Stimulated activated CD4-positive, alpha-beta T cell treated with anti-CD3 and anti-CD28 coated beads, Interleukin-4, amount 100 ng/mL, for 24 hours (primary cell): ENCODE measurements around the gene RAB4A.
"Not testable (repeated sequence)": the region's sequence is repeated elsewhere in the genome, so short reads cannot be mapped to it uniquely, and the experiment has no call there.

Source experiments
- DNase-seq: peaks from one replicate; pipeline ENCODE4 v3.0.0-alpha.2; 2020

The RAB4A gene

DNA sequence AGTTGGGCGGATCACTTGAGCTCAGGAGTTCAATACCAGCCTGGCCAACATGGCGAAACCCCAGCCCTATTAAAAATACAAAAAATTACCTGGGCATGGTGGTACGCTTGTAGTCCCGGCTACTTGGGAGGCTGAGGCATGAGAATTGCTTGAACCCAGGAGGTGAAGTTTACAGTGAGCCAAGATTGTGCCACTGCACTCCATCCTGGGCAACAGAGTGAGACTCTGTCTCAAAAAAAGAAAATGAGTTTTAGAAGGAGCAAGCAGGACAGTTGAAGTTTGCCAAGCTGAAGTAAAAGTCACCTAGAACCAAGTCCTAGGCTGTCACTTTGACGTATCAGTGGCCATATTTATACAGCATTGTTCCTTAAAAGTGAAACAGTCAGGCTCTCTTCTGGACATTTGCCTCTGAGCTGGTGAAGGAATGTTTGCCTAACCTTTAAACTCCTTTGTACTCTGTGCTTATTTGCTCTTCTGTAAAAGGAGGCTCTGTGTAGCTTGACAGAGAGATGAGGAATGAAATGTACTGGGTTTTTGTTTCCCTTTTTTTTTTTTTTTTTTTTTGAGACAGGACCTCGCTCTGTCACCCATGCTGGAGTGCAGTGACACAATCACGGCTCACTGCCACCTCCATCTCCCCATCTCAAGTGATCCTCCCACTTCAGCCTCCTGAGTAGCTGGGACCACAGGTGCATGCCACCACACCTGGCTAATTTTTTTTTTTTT lies 2.8 kb downstream of the RAB4A start:
- DNase-seq, result no peak

DNA sequence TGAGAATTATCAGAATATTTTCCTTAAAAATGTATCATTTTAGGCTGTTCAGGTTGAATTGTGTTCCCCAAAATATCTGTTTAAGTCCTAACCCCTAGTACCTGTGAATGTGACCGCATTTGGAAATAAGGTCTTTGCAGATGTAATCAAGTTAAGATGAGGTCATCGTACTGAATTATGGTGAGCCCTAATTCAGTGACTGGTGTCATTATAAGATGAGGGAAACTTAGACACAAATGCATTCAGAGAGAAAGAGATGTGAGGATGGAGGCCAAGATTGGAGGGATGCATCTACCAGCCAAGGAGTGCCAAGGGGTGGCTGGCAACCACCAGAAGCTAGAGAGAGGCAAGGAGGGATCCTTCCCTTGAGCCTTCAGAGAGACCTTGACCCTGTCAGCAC lies 4.1 kb downstream of the RAB4A start:
- no peak for DNase-seq

DNA sequence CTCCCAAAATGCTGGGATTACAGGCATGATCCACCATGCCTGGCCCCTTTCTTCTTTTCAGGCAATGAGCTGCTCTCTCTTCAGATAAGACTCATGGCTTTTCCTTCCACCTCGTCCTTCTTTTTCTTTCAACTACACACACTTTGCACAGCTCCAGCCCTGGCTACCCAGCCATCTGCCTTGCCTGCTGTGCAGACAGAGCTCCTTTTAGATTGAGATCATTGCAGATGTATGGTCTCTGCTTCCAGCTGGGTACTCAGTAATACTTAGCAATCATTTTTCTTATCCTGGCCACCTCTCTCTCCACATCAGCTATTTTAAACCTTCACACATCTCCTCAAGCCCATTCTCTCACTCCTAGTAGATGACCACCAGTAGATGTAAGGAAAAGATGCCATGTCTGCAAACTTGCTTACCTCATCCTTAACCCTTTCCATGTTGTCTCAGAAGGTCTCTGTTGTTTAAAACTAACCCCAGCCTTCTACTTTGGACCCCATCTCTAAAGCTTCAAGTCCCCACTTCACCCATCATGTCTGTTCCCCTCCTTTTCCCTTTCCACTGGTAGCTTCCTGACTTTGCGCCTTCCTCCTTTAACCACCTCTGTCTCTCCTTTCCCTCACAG lies 7.3 kb downstream of the RAB4A start:
- no peak for DNase-seq

DNA sequence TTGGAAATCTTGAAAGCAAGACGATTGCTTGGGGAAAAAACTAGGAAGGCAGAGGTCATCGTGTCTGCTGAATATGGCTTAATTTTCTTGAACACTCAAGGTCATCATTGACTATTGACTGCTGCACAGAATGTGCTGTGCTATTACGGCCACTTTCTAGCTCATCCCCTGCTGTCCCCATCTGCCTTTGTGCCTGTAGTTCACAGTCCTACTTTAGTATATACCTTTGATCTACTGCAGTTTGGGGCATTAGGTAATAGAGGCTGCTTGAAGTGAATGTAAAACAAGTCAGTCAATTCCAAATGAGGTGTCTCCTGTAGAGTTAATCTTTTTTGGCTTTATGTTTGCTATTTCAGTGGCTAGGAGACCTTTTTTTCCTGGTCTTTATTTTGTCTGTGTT lies 8.3 kb downstream of the RAB4A start:
- DNase-seq, result no peak

DNA sequence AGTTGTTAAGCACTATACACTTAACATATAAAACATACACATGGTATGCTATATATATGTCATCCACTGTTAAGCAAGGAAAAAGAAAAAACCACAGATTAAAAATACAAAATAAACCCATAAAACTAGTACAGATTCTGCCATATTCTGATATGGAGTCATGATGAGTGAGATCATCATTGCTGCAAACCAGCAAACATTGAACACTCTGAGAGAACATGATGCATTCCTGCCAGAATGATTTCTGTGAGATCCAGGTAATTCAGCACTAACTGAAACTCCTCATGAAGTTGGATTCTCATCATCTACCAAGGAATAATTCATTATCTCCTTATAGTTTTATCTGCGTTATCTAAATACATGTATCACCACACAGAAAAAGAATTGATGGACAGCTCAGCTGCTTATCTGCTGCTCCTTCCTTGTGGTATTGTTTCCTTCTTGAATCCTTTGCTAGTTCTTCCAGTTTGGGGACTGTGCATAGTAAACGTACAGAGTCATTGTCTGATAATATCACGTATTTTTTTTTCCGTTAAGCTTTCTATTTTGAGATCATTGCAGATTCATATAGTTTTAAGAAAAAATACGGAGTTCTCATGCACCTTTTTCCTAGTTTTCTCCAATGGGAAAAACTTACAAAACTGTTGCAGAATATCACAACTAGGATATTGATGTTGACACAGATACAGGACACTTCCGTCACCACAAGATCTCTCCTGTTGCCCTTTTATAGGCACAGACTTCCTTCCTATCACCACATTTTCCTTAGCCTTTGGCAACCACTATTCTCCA lies 9.3 kb downstream of the RAB4A start:
- DNase-seq, result no peak

DNA sequence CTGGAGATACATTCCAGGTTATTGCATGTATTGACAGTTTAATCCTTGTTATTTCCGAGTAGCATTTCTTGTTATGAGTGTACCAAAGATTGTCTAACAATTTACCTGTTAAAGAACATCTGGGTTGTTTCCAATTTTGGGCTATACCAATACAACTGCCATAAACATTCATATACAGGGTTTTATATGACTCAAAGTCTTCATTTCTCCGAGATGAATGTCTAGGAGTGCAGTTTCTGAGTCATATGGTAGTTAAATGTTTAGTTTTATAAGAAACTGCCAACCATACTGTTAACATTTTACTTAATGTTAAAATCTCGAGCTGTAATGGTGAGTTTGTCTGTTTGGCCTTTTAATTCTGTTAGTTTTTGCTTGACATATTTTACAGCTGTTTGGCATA lies 10.0 kb downstream of the RAB4A start:
- no peak for DNase-seq

DNA sequence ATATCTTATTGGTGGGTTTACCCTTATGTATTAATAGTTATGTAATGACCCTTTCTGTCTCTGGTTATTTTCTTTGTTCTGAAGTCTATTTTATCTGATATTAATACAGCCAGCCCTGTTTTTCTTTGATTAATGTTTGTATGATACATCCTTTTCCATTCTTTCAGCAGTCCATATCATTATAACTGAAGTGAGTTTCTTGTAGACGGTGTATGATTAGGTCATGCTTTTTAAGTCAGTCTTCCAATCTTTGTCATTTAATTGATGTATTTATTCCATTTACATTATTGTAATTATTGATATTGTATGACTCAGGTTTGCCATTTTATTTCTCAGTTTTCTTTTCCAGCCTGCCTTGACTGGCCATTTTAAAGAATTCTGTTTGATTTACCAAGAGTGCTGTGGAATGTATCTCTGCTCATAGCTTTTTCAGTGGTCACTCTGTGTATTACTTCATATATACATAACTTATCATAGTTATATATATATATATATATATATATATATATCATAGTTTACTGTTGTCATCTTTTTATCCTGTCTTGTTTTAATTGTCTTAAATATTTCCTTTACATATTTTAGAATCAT lies 10.5 kb downstream of the RAB4A start:
- DNase-seq, result no peak

DNA sequence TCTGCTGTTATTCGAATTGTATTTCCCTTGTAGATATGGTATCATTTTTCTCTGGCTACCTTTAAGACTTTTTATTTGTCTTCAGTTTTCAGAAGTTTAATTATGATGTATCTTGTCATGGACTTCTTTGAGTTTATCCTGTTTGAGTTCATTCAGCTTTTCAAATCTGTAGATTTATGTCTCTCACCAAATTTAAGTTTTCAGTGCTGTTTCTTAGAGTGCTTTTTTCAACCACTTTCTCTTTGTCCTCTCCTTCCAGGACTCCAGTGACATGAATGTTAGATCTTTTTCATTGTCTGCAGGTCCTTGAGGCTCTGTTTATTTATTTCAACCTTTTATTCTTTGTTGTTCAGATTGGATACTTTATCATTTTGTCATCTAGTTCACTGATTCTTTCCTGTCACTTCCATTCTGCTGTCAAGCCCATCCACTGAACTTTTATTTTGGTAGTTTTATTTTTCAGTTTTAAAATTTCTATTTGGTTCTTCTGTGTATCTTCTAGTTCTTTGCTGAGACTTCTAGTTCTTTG lies 11.4 kb downstream of the RAB4A start:
- DNase-seq, result no peak

DNA sequence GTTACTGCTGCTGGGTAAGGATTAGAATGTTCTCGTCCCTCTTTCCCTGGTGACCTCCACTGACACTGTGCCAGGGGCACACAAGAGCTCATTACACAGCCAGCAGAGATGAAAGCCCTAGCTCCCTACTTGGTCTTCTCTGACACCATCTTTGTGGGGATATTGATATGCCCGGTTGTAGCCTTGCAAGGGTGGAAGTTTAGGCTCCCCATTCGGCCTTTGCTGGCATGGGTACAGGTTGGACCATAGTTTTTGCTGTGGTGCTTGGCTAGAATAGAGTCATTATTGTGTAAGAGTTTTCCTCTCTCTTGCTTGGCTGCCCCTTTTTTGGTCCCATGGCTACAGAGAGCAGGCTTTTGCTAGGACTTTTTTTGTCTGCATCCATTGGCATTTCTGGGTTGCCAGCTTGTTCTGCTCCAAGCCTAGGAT lies 12.3 kb downstream of the RAB4A start:
- DNase-seq, result no peak

DNA sequence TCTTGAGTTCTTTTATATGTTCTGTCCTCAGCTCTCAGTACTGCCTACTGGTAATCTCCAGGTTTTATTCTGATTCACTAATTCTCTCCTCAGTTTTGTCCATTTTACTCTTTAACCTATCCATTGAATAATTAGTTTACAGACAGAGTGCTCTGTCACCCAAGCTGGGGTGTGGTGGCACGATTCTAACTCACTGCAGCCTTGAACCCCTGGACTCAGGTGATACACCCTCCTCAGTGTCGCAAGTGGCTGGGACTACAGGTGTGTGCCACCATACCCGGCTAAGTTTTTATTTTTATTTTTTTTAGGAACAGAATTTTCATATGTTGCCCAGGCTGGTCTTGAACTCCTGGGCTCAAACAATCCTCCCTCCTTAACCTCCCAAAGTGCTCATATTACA lies 14.0 kb downstream of the RAB4A start:
- DNase-seq, result no peak

DNA sequence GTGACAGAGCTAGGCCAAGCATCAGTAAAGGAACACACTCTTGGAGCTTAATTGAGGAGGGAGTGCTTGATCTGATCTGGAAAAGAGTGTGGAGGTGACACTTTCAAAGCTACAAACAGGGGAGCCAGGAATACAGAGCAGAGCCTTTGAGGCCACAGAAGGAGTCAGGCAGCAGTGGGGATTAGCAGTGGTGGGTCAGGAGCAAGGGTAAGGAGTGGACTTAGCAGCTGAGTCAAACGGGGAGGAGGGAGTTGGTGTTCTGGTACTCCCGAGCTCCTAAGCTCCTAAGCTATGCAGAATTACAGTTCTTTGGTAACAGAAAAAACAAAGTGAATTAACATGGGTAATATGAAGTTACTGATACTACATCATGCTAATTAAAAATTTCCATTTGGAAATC lies 14.5 kb downstream of the RAB4A start:
- DNase-seq, result no peak

DNA sequence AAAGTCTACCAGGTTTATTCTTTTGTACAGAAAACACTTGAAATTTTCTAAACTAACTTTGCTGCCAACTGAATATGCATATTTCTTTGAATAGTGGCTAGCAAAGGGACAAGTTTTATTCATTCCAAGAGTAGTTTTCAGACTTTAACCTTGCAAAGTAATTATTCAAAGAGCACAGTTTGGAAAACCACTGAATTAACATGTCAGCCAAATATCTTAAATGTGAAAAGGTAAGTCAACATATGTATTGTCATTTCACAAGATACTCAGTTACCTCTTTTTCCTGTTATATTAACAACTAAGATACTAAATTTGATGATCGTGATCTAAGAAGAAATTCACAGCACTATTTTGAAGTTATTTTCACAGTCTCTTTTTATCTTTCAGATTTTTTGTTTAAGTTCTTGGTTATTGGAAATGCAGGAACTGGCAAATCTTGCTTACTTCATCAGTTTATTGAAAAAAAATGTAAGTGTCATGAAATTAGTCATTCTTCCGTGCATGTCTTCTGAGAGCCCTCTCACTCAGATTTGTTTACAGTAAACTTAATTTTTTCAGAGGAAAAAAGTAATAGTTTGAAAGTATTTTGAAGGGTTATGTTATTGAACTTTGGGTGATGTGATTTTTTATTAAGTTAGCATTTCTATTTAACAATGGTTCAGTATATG lies 15.3 kb downstream of the RAB4A start:
- no peak for DNase-seq

DNA sequence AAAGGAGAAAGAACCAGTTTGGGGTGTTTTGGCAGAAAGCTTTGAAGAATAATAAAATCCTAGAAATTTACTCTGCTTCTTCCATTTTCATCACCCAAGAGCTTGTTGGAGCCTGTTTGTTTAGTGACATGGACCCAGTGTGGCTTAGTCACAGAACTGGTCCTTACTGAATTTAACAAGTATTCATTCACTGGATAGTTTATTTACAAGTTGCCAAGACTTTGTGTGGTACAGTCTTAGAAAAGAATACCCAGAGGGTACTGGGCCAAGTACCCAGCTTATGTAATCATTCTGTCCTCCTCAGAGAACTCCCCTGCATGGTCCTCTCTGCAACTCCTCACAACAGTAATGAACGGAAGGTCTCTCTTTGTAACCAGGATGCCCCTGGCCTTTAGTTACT lies 16.4 kb downstream of the RAB4A start:
- no peak for DNase-seq

DNA sequence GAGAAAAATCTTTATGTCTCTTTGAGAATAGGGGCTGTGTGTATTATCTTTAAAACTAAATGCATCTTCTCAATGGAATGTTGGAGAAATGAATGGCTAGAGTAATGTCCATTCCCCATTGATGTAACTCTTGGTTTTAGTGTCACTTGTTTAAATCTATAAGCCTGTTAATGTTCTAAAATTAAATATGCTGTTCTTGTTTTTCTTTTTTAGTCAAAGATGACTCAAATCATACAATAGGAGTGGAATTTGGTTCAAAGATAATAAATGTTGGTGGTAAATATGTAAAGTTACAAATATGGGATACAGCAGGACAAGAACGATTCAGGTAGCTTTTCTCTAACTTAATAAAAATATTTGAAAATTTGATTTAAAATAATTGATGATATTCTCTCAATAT lies 17.6 kb downstream of the RAB4A start:
- no peak for DNase-seq

DNA sequence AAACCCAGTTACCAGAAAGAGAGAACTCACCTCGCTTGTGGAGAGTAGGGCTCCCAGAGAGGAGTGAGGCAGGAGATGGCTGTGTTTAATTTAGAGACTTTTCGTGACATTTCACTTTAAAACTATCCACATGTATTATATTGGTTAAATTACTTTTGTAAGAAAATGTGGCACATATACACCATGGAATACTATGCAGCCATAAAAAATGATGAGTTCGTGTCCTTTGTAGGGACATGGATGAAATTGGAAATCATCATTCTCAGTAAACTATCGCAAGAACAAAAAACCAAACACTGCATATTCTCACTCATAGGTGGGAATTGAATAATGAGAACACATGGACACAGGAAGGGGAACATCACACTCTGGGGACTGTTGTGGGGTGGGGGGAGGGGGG lies 20.8 kb downstream of the RAB4A start:
- DNase-seq, result not testable (repeated sequence)

DNA sequence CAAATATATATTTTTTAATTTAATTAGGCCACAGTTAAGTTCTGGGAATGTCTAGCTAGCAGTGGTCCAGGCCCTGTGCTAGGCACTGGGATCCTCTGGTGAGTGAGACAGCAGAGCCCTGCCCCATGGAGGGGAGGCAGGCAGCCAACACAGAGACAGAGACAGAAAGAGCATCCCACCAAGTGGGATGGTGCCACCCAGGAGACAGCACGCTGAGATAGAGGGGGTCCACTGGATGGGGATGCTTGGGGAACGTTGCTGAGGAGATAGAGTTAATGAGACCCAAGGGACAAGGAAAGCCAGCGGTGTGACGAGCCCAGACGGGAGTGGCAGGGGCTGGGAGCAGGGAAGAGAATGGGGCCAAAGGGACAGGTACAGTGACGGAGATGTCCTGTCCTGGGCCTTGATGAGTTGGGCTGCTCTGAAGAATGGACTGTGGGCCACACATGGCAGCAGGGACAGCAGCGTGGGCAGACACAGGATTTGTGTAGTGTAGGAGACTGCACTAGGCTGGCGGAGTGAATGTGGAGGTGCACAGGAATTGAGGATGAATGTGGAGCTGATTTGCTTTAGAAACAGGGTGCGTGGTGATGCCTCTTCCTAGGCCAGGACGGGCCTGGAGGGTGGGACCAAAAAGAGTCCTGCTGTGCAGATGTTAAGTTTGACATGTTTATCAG lies 22.8 kb downstream of the RAB4A start:
- no peak for DNase-seq

DNA sequence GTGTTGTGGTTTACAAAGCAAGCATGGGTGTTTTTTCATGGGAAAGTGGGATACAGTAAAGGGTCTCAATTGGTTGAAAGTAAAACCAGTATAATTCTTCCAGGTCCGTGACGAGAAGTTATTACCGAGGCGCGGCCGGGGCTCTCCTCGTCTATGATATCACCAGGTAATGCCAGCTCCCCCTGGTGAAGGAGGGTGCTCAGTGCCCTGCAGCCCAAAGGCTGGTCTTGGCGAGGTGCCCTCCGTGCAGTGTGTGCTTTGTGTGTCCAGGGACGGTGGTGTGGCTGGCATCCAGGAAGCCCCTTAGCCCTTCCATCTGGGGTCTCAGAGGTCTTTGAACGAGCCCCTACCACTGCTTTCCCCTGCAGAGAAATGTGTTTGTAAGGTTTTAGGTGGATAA lies 24.8 kb downstream of the RAB4A start:
- no peak for DNase-seq

DNA sequence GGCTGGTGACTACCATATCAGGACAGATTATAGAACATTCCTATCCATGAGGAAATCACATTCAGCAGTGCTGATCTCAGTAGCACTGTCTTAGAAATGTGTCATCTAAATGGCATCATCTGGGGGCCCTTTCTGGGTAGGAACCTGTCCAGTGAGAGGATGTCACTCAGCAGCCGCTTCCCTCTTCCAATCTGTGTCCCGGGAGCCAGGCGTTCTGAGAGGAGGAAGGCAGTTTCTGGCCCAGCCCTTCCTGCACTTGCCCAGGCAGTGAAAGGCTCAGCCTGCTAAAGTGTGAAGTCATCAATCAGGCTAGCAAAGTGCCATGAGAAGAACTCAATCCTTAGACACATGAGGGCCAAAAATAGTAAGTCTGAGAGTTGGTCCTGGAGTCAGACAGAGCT lies 25.6 kb downstream of the RAB4A start:
- no peak for DNase-seq

DNA sequence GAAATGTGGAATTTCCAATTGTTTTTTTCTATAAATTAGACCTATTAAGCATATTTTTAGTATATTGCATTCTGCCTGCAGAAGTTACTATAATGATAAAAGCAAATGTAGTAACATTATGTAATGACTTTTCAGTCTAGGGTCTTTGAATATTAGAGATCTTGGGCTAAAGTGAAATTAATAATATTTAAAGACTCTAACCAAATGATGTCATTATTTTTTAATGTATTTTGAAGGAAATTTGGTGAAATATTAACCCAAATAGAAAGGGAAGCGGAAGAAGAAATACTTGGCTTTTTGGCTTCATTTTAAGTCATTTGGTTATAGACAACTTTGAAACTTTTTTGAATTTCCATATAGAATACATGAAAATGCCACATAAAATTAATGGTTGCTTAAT lies 26.8 kb downstream of the RAB4A start:
- no peak for DNase-seq

DNA sequence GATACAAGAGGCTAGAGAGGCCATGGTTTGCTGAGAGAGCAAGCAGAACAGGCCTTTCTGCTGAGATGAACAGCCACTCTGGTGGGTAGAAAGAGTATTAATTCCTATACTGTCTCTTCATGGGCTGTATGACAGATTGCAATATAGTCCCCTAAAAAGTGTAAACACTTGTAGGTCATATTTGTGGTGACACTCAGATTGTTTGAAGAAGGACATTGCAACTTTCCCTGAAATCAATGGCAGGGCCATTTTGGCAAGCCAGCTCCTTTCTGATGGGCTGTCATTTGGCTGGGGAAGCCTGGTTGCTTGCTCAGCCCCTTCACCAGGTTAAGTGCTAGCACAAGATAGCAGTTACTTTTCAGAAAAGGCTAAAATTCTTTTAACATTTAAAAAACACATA lies 27.5 kb downstream of the RAB4A start:
- no peak for DNase-seq

DNA sequence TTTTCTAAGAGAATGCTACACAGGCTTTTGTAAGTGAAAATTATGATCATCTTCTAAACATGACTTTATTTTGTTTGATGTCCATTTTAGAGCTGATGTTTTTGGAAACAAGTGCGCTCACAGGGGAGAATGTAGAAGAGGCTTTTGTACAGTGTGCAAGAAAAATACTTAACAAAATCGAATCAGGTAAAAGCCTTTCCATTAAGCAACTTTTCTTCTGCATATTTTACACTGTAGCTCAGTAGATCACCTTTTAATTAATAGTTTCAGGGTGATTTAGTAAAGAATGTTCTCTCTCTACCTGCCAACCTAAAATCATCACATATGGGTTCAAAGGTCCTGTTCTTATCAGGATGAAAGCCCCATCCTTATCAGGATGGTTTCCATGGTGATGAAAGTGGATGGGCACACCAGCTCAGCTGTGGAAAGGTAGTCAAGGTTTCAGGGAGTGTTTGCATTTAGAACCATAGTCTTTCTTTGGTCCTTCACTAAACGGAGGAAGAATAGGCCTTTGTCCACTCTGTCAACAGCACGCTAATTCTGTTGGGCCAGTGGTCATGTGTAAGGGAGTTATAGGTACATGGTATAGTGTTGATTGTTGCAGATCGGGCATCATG lies 28.1 kb downstream of the RAB4A start:
- DNase-seq, result no peak
